ENCODE results near the gene NUAK2.

DNA sequence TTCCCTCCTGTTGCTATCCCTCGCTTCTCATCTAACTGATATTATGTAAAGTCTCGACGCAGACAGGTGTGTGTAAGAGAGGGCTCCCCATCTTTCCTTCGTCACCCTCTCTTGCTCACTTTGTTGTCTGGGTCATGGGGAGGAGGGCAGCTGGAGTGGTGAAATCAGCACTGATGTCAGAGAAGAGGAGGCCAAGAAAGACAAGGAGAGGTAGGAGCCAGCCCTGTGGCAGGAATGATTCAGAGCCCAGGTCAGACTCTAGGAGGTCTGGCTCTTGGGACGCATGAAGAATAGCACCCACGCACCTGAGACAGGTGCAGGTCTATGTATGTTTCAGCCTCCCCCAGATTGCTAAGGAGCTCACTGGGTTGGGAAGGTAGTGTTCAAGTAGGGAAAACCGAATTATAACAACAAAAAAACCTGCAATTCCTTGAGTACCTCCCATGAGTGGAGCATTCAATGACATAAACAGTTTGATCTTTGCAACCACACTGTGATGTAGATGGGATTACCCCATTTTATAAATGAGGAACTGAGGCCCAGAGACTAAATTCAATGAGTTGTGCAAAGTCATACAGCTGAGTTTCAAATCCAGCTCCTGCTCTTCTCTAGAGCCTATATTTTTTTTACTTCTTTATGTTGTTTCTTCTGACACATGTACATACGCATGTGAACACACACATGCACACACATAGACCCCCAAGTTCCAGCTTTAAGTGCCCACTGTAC is 10.4 kb downstream of the NUAK2 start:
- TF ChIP-seq, protein P1, sequence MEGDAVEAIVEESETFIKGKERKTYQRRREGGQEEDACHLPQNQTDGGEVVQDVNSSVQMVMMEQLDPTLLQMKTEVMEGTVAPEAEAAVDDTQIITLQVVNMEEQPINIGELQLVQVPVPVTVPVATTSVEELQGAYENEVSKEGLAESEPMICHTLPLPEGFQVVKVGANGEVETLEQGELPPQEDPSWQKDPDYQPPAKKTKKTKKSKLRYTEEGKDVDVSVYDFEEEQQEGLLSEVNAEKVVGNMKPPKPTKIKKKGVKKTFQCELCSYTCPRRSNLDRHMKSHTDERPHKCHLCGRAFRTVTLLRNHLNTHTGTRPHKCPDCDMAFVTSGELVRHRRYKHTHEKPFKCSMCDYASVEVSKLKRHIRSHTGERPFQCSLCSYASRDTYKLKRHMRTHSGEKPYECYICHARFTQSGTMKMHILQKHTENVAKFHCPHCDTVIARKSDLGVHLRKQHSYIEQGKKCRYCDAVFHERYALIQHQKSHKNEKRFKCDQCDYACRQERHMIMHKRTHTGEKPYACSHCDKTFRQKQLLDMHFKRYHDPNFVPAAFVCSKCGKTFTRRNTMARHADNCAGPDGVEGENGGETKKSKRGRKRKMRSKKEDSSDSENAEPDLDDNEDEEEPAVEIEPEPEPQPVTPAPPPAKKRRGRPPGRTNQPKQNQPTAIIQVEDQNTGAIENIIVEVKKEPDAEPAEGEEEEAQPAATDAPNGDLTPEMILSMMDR (conservative IDR thresholded peaks at IDR 0.05): no peak
- no peak for TF ChIP-seq EZH2 (IDR thresholded peaks at IDR 0.05; ENCODE audit: low read depth)

All from PC-9 (cell line).